Liver (tissue), 9 donors: Measurements from ENCODE around the gene PC. TPM values are rescaled to one million over a fixed set of nuclear protein-coding genes. Genes with fewer than 3 reads are reported as not detected.

Experiments
- DNase-seq: peaks from one replicate; pipeline ENCODE4 v3.0.0-alpha.2; 2017; ENCODE audit warnings: low spot score
- H3K27ac ChIP-seq, 2 donors: one replicate each; pipeline ENCODE4 v1.7.0; 2013; ENCODE audit warnings: inconsistent platforms in 2 of 2, low read length in 2 of 2, control low read depth in 1 of 2, low read depth in 1 of 2, mild to moderate bottlenecking in 1 of 2
- H3K27me3 ChIP-seq, 4 donors: one replicate each; pipeline versions ENCODE4 v1.6.1 to v1.7.0; 2013; ENCODE audit warnings: low read length in 3 of 4, inconsistent platforms in 1 of 4, mild to moderate bottlenecking in 1 of 4, moderate library complexity in 1 of 4; ENCODE audit not compliant: control insufficient read depth in 4 of 4, insufficient read depth in 4 of 4
- H3K36me3 ChIP-seq, 4 donors: one replicate each; pipeline versions ENCODE4 v1.6.1 to v1.7.0; 2013; ENCODE audit warnings: low read length in 3 of 4, mild to moderate bottlenecking in 3 of 4, low read depth in 1 of 4, moderate library complexity in 1 of 4; ENCODE audit not compliant: control insufficient read depth in 4 of 4, insufficient read depth in 3 of 4
- H3K4me1 ChIP-seq, 4 donors: one replicate each; pipeline versions ENCODE4 v1.6.1 to v1.7.0; 2013; ENCODE audit warnings: low read length in 3 of 4, mild to moderate bottlenecking in 3 of 4, moderate library complexity in 1 of 4; ENCODE audit not compliant: control insufficient read depth in 4 of 4, insufficient read depth in 4 of 4
- H3K4me3 ChIP-seq, 3 donors: one replicate each; pipeline versions ENCODE4 v1.6.1 to v1.7.0; 2013; ENCODE audit warnings: low read length in 3 of 3, control low read depth in 1 of 3, low read depth in 1 of 3, mild to moderate bottlenecking in 1 of 3
- H3K9ac ChIP-seq, 2 donors: one replicate each; pipeline ENCODE4 v1.7.0; 2013; ENCODE audit warnings: low read length in 2 of 2, mild to moderate bottlenecking in 2 of 2, moderate library complexity in 2 of 2, control low read depth in 1 of 2, low read depth in 1 of 2
- H3K9me3 ChIP-seq, 4 donors: one replicate each; pipeline versions ENCODE4 v1.6.1 to v1.7.0; 2013; ENCODE audit warnings: low read length in 3 of 4; ENCODE audit not compliant: control insufficient read depth in 4 of 4
- EGR1 ChIP-seq, 2 donors: IDR thresholded peaks; 2 replicates each; pipeline ENCODE4 v1.6.1; 2016 to 2018; ENCODE audit warnings: antibody characterized with exemption in 2 of 2, low read depth in 2 of 2
- FOXA1 ChIP-seq: IDR thresholded peaks from 2 replicates; pipeline ENCODE4 v1.6.1; 2016; ENCODE audit warnings: antibody characterized with exemption
- FOXA2 ChIP-seq: IDR thresholded peaks from 2 replicates; pipeline ENCODE4 v1.6.1; 2016; ENCODE audit warnings: antibody characterized with exemption
- GABPA ChIP-seq, 2 donors: IDR thresholded peaks in 1 of 2; conservative IDR thresholded peaks in 1 of 2; 2 replicates each; pipeline ENCODE4 v1.6.1; 2016; ENCODE audit warnings: antibody characterized with exemption in 2 of 2, mild to moderate bottlenecking in 1 of 2, moderate library complexity in 1 of 2
- HNF4A ChIP-seq, 2 donors: conservative IDR thresholded peaks; 2 replicates each; pipeline ENCODE4 v1.6.1; 2016; ENCODE audit warnings: antibody characterized with exemption in 2 of 2, mild to moderate bottlenecking in 2 of 2
- HNF4G ChIP-seq: IDR thresholded peaks from 2 replicates; pipeline ENCODE4 v1.6.1; 2016; ENCODE audit warnings: antibody characterized with exemption
- RAD21 ChIP-seq, 2 donors: IDR thresholded peaks; 2 replicates each; pipeline ENCODE4 v1.6.1; 2016; ENCODE audit warnings: antibody characterized with exemption in 2 of 2, mild to moderate bottlenecking in 2 of 2
- RXRA ChIP-seq, 2 donors: IDR thresholded peaks; 2 replicates each; pipeline ENCODE4 v1.6.1; 2017 to 2018; ENCODE audit warnings: antibody characterized with exemption in 2 of 2, mild to moderate bottlenecking in 1 of 2
- SP1 ChIP-seq: IDR thresholded peaks from 2 replicates; pipeline ENCODE4 v1.6.1; 2018; ENCODE audit warnings: antibody characterized with exemption, mild to moderate bottlenecking
- TAF1 ChIP-seq: conservative IDR thresholded peaks from 2 replicates; pipeline ENCODE4 v1.6.1; 2016; ENCODE audit warnings: antibody characterized with exemption, mild to moderate bottlenecking
- WGBS: extraction: QIAGEN DNeasy Blood & Tissue Kit; methylation state at CpG from one replicate; pipeline ENCODE4 v1.1.7; 2013; 5-methylcytosine and 5-hydroxymethylcytosine counted together
- polyA plus RNA-seq, 2 donors: library from polyadenylated mRNA; stranded (reverse) in 1 of 2; unstranded in 1 of 2; fragments of 200-250 nt in 1 of 2; fragments of >200 nt in 1 of 2; fragmentation: Nextera tagmentation in 1 of 2; extraction: Ambion mirVana in 1 of 2; gene quantifications; one replicate each; pipeline versions ENCODE4 v1.2.1 to v1.2.3, GENCODE V29; 2013 to 2015
- total RNA-seq, 2 donors: library from RNA; depleted of rRNA; stranded (reverse); fragments of >200 nt; gene quantifications; one replicate each; pipeline ENCODE4 v1.2.3, GENCODE V29; 2014
- TF ChIP-seq, protein P1 (sequence below): IDR thresholded peaks from 2 replicates; pipeline ENCODE4 v1.6.1; 2016; ENCODE audit warnings: antibody characterized with exemption, mild to moderate bottlenecking
- TF ChIP-seq, protein P2 (sequence below): IDR thresholded peaks from 2 replicates; pipeline ENCODE4 v1.6.1; 2016; ENCODE audit warnings: antibody characterized with exemption
- TF ChIP-seq, protein P3 (sequence below): fragments of 150-350 bp; IDR thresholded peaks from 2 replicates; pipeline ENCODE4 v1.5.1; 2017; ENCODE audit warnings: improper control_type of control experiment, low read depth, low read length; ENCODE audit not compliant: missing input control
- TF ChIP-seq, protein P4 (sequence below): IDR thresholded peaks from 2 replicates; pipeline ENCODE4 v1.6.1; 2016; ENCODE audit warnings: antibody characterized with exemption
- donor health status: healthy.
- donor health status: healthy.
- donor health status: healthy.
- donor health status: healthy.
- donor health status: healthy.

Gene PC
- total and polyA plus RNA-seq, 4 donors = 144 to 583 (median 296) TPM

DNA sequence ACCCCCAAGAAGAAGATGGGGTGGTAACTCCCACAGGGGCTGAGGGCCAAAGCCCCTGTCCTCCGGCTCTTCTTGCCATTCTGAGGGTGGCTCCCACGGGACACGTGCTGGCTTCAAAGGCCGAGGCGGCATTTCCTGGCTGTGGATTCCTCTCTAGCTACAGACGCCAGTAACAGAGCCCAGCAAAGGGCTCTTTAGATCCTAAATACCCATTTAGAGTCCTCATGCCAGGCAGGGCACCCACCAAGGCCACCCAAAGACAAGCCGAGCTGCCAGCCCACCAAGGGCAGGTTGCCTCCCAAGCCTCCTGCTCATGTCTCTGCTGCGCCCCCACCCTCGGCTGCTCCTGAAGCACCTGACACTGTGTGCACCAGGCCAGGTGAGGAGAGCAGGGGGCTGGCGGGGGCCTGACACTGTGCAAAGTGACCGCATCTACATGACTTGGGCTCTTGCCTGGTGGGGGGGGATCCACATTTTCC lies 95.6 kb downstream of the PC start:
- Histone ChIP-seq H3K4me1 (peaks cover 0 to 5% (median 2%) of the 10 kb centered on the region in 4 donors), H3K9ac (no peak overlapping the region), H3K36me3 (peaks cover 10 to 50% (median 25%) of the 10 kb centered on the region in 4 donors), H3K4me3 (no peak overlapping the region), H3K27ac (no peak overlapping the region), H3K9me3 (no peaks in the 10 kb centered on the region), H3K27me3 (no peaks in the 10 kb centered on the region)
- WGBS = 95% methylated on average over 11 of the region's 11 CpGs
- no peak for TF ChIP-seq TAF1
- no peak for TF ChIP-seq HNF4G
- no peak for TF ChIP-seq FOXA2
- TF ChIP-seq, protein P1, sequence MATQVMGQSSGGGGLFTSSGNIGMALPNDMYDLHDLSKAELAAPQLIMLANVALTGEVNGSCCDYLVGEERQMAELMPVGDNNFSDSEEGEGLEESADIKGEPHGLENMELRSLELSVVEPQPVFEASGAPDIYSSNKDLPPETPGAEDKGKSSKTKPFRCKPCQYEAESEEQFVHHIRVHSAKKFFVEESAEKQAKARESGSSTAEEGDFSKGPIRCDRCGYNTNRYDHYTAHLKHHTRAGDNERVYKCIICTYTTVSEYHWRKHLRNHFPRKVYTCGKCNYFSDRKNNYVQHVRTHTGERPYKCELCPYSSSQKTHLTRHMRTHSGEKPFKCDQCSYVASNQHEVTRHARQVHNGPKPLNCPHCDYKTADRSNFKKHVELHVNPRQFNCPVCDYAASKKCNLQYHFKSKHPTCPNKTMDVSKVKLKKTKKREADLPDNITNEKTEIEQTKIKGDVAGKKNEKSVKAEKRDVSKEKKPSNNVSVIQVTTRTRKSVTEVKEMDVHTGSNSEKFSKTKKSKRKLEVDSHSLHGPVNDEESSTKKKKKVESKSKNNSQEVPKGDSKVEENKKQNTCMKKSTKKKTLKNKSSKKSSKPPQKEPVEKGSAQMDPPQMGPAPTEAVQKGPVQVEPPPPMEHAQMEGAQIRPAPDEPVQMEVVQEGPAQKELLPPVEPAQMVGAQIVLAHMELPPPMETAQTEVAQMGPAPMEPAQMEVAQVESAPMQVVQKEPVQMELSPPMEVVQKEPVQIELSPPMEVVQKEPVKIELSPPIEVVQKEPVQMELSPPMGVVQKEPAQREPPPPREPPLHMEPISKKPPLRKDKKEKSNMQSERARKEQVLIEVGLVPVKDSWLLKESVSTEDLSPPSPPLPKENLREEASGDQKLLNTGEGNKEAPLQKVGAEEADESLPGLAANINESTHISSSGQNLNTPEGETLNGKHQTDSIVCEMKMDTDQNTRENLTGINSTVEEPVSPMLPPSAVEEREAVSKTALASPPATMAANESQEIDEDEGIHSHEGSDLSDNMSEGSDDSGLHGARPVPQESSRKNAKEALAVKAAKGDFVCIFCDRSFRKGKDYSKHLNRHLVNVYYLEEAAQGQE = no peak
- TF ChIP-seq GABPA (IDR thresholded peaks at IDR 0.05 in 1 of 2, conservative IDR thresholded peaks at IDR 0.05 in 1 of 2) = no peak
- TF ChIP-seq RAD21 (IDR thresholded peaks at IDR 0.05) = no peak
- TF ChIP-seq SP1 = no peak
- no peak for TF ChIP-seq HNF4A (conservative IDR thresholded peaks at IDR 0.05)
- TF ChIP-seq, protein P2, sequence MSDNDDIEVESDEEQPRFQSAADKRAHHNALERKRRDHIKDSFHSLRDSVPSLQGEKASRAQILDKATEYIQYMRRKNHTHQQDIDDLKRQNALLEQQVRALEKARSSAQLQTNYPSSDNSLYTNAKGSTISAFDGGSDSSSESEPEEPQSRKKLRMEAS = no peak
- TF ChIP-seq, protein P3, sequence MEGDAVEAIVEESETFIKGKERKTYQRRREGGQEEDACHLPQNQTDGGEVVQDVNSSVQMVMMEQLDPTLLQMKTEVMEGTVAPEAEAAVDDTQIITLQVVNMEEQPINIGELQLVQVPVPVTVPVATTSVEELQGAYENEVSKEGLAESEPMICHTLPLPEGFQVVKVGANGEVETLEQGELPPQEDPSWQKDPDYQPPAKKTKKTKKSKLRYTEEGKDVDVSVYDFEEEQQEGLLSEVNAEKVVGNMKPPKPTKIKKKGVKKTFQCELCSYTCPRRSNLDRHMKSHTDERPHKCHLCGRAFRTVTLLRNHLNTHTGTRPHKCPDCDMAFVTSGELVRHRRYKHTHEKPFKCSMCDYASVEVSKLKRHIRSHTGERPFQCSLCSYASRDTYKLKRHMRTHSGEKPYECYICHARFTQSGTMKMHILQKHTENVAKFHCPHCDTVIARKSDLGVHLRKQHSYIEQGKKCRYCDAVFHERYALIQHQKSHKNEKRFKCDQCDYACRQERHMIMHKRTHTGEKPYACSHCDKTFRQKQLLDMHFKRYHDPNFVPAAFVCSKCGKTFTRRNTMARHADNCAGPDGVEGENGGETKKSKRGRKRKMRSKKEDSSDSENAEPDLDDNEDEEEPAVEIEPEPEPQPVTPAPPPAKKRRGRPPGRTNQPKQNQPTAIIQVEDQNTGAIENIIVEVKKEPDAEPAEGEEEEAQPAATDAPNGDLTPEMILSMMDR = no peak
- TF ChIP-seq EGR1 (IDR thresholded peaks at IDR 0.05; ENCODE audit: low read depth in 2 of 2) = no peak
- no peak for TF ChIP-seq RXRA (IDR thresholded peaks at IDR 0.05)
- DNase-seq = no peak

DNA sequence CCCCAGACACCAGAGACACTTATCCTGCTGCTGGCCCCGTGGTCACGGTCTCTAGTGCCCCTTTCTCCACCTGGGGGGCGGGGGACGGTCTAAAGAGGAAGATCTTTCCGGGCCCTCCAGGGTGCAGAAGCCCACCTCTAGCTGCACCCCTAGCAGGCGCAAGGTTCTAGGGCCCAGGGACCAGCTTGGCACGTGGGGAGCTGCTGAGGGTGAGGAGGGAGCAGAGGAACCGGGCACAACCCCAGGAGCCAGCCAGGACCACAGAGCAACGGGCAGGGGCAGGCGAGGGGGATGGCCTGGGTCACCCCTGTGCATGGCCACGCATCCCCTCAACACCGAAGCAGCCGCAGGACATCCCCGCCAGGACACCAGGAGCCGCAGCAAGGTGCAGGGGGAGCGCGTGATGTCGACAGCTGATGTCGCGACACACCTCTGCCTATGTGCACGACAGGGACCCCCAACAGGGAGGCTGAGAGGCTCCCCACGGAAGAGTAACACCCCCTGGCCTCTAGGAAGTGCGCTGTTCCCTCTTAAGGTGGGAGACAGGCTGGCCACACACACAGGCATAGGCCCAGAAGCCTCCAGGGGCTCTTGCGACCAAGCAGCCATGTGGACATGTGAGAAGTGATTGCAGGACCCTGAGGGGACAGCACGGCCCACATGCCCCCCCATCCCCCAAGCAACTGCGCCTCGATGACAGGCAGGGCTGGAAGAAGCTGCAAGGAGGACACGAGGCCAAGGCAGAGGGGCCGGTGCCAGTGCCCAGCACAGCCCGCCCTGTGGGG lies 96.2 kb downstream of the PC start:
- H3K4me1 ChIP-seq = no peaks in the 10 kb centered on the region
- no peak for DNase-seq
- H3K4me3 ChIP-seq = no peak overlapping the region
- H3K9ac ChIP-seq = no peak overlapping the region
- no peaks in the 10 kb centered on the region for H3K27me3 ChIP-seq
- no peak overlapping the region for H3K27ac ChIP-seq
- no peaks in the 10 kb centered on the region for H3K9me3 ChIP-seq
- TF ChIP-seq TAF1 = no peak
- TF ChIP-seq FOXA1 = no peak
- TF ChIP-seq, protein P4, sequence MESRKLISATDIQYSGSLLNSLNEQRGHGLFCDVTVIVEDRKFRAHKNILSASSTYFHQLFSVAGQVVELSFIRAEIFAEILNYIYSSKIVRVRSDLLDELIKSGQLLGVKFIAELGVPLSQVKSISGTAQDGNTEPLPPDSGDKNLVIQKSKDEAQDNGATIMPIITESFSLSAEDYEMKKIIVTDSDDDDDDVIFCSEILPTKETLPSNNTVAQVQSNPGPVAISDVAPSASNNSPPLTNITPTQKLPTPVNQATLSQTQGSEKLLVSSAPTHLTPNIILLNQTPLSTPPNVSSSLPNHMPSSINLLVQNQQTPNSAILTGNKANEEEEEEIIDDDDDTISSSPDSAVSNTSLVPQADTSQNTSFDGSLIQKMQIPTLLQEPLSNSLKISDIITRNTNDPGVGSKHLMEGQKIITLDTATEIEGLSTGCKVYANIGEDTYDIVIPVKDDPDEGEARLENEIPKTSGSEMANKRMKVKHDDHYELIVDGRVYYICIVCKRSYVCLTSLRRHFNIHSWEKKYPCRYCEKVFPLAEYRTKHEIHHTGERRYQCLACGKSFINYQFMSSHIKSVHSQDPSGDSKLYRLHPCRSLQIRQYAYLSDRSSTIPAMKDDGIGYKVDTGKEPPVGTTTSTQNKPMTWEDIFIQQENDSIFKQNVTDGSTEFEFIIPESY = no peak
- TF ChIP-seq HNF4G = no peak
- TF ChIP-seq FOXA2 = no peak
- no peak for TF ChIP-seq EGR1 (IDR thresholded peaks at IDR 0.05; ENCODE audit: low read depth in 2 of 2)
- H3K36me3 ChIP-seq = peaks cover 10 to 49% (median 24%) of the 10 kb centered on the region in 4 donors
- 94% methylated on average over 30 of the region's 30 CpGs for WGBS
